HL-60 (cell line): Measurements from ENCODE around the gene CLASP2.

Experiments used
- CTCF ChIP-seq: IDR thresholded peaks from one replicate; pipeline ENCODE4 v1.5.1; 2011; ENCODE audit warnings: low read length, control low read depth, inconsistent platforms; ENCODE audit not compliant: insufficient read depth
- GABPA ChIP-seq: IDR thresholded peaks from 2 replicates; pipeline ENCODE4 v1.6.1; 2012; ENCODE audit warnings: low read depth
- POLR2AphosphoS5 ChIP-seq: IDR thresholded peaks from 2 replicates; pipeline ENCODE4 v1.6.1; 2012; ENCODE audit warnings: low read depth
- SPI1 ChIP-seq: IDR thresholded peaks from 2 replicates; pipeline ENCODE4 v1.6.1; 2012; ENCODE audit warnings: low read depth, mild to moderate bottlenecking, borderline replicate concordance
- TF ChIP-seq, protein P1 (sequence below): IDR thresholded peaks from 2 replicates; pipeline ENCODE4 v1.6.1; 2012; ENCODE audit warnings: low read depth; ENCODE audit not compliant: insufficient replicate concordance

GRCh38 chr3:33474896-33475295 is 243.2 kb downstream of the CLASP2 start:
- TF ChIP-seq SPI1 (no peak), CTCF (no peak), POLR2AphosphoS5 (no peak), GABPA (no peak)
- TF ChIP-seq, protein P1, sequence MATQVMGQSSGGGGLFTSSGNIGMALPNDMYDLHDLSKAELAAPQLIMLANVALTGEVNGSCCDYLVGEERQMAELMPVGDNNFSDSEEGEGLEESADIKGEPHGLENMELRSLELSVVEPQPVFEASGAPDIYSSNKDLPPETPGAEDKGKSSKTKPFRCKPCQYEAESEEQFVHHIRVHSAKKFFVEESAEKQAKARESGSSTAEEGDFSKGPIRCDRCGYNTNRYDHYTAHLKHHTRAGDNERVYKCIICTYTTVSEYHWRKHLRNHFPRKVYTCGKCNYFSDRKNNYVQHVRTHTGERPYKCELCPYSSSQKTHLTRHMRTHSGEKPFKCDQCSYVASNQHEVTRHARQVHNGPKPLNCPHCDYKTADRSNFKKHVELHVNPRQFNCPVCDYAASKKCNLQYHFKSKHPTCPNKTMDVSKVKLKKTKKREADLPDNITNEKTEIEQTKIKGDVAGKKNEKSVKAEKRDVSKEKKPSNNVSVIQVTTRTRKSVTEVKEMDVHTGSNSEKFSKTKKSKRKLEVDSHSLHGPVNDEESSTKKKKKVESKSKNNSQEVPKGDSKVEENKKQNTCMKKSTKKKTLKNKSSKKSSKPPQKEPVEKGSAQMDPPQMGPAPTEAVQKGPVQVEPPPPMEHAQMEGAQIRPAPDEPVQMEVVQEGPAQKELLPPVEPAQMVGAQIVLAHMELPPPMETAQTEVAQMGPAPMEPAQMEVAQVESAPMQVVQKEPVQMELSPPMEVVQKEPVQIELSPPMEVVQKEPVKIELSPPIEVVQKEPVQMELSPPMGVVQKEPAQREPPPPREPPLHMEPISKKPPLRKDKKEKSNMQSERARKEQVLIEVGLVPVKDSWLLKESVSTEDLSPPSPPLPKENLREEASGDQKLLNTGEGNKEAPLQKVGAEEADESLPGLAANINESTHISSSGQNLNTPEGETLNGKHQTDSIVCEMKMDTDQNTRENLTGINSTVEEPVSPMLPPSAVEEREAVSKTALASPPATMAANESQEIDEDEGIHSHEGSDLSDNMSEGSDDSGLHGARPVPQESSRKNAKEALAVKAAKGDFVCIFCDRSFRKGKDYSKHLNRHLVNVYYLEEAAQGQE = no peak
